K562 (cell line): Measurements from ENCODE around the gene FRMD4B. TPM values are rescaled to one million over a fixed set of nuclear protein-coding genes. Genes with fewer than 3 reads are reported as not detected.

Experiments used
- ATAC-seq: fragments of 200-7000 bp; cut with Tn5 transposase; 3 replicates; pipeline ENCODE4 v1.9.1; 2020; ENCODE audit warnings: moderate library complexity
- BruUV-seq: library from RNA; stranded (reverse); fragments of 400-500 nt; replicated peaks from 2 replicates; lab custom pipeline; 2021; lab: Mats Ljungman, UMichigan
- CTCF ChIA-PET: fragments of 300-600 bp; formaldehyde crosslinking; extraction: SDS; loops from one replicate; lab custom pipeline; 2021; ENCODE audit warnings: low intra/inter-chr PET ratio; lab: Yijun Ruan, JAX
- POLR2A ChIA-PET: fragments of 300-600, 350-650 bp; sonication (Branson Sonifier 250); formaldehyde crosslinking; extraction: SDS; loops from one replicate; lab custom pipeline; 2021; ENCODE audit warnings: antibody characterized with exemption, inconsistent platforms; lab: Yijun Ruan, JAX
- DNase-seq, 4 experiments: peaks; one replicate each; pipeline versions ENCODE4 v3.0.0 to v3.0.0-alpha.2; 2011 to 2018; ENCODE audit warnings: low spot score in 3 of 4, mixed read lengths in 3 of 4; ENCODE audit errors: extremely low read depth in 1 of 4
- FAIRE-seq: peaks from 2 replicates; lab custom pipeline; 2011; peaks lifted over from hg19 to GRCh38; lab: Jason Lieb, UNC
- H2AFZ ChIP-seq: 2 replicates; pipeline ENCODE4 v1.6.0; 2011; ENCODE audit warnings: low read depth, low read length, control low read depth, inconsistent platforms
- H3K27ac ChIP-seq: fragments of 200-600 bp; 3 replicates; pipeline ENCODE4 v1.8.0; 2011; ENCODE audit warnings: low read depth, mild to moderate bottlenecking, control low read depth, inconsistent platforms, low read length, moderate library complexity, mixed read lengths; ENCODE audit errors: extremely low read depth
- H3K27me3 ChIP-seq, 2 experiments: fragments of 300-600 bp in 1 of 2; 2 replicates in 1 of 2; 3 replicates in 1 of 2; pipeline versions ENCODE4 v1.6.0 to v1.8.0; 2011; ENCODE audit warnings: inconsistent platforms in 2 of 2, low read length in 2 of 2, mild to moderate bottlenecking in 1 of 2, mixed read lengths in 1 of 2, moderate library complexity in 1 of 2; ENCODE audit not compliant: control insufficient read depth in 2 of 2, insufficient read depth in 2 of 2
- H3K36me3 ChIP-seq: fragments of 300-600 bp; 3 replicates; pipeline ENCODE4 v1.8.0; 2011; ENCODE audit warnings: mild to moderate bottlenecking, low read length, inconsistent platforms; ENCODE audit not compliant: control insufficient read depth, insufficient read depth
- H3K4me1 ChIP-seq, 2 experiments: fragments of 200-600 bp in 1 of 2; replicated peaks in 1 of 2; 2 replicates in 1 of 2; 3 replicates in 1 of 2; pipeline versions ENCODE4 v1.5.1 to v1.8.0; 2011; ENCODE audit warnings: inconsistent platforms in 2 of 2, low read length in 2 of 2, mild to moderate bottlenecking in 1 of 2, mixed read lengths in 1 of 2, moderate library complexity in 1 of 2; ENCODE audit not compliant: control insufficient read depth in 2 of 2, insufficient read depth in 2 of 2
- H3K4me2 ChIP-seq: 2 replicates; pipeline ENCODE4 v1.6.1; 2011; ENCODE audit warnings: low read length, control low read depth, inconsistent platforms, mixed read lengths; ENCODE audit not compliant: insufficient read depth
- H3K4me3 ChIP-seq: fragments of 200-600 bp; sonication (generic), shearing (Covaris generic); 2 replicates; pipeline ENCODE4 v1.5.1; 2016; ENCODE audit warnings: control low read depth, inconsistent platforms
- H3K79me2 ChIP-seq: fragments of 200-600 bp; 3 replicates; pipeline ENCODE4 v1.8.0; 2011; ENCODE audit warnings: low read length, inconsistent platforms; ENCODE audit not compliant: control insufficient read depth, insufficient read depth
- H3K9ac ChIP-seq, 2 experiments: 2 replicates each; pipeline versions ENCODE4 v1.6.0 to v1.6.1; 2011; ENCODE audit warnings: low read depth in 2 of 2, low read length in 2 of 2, control low read depth in 1 of 2, inconsistent platforms in 1 of 2, mild to moderate bottlenecking in 1 of 2, mixed read lengths in 1 of 2; ENCODE audit not compliant: insufficient read depth in 1 of 2
- H3K9me1 ChIP-seq: one replicate; pipeline ENCODE4 v1.6.0; 2011; ENCODE audit warnings: inconsistent platforms, mild to moderate bottlenecking, low read length, moderate library complexity; ENCODE audit not compliant: control insufficient read depth, insufficient read depth
- H3K9me3 ChIP-seq: replicated peaks from 2 replicates; pipeline ENCODE4 v1.5.1; 2011; ENCODE audit warnings: low read depth, low read length, inconsistent platforms; ENCODE audit not compliant: control insufficient read depth, insufficient read depth
- H4K20me1 ChIP-seq: replicated peaks from 2 replicates; pipeline ENCODE4 v1.6.1; 2011; ENCODE audit warnings: low read length, inconsistent platforms, mixed read lengths; ENCODE audit not compliant: control insufficient read depth, insufficient read depth
- FOS ChIP-seq: IDR thresholded peaks from 3 replicates; pipeline ENCODE4 v1.6.1; 2011; ENCODE audit not compliant: insufficient read length; ENCODE audit errors: extremely low read depth
- GTF2A2 ChIP-seq: IDR thresholded peaks from 2 replicates; pipeline ENCODE4 v1.6.1; 2016; ENCODE audit warnings: mild to moderate bottlenecking, missing genetic modification characterization, missing compliant biosample characterization
- GTF2E2 ChIP-seq: fragments of 200-800 bp; sonication (Bioruptor generic); IDR thresholded peaks from 2 replicates; pipeline ENCODE4 v1.6.1; 2016; ENCODE audit warnings: missing genetic modification characterization, missing compliant biosample characterization
- HEY1 ChIP-seq: fragments of 250-450 bp; sonication (Bioruptor Pico); IDR thresholded peaks from 2 replicates; pipeline ENCODE4 v1.5.0; 2020; ENCODE audit warnings: mild to moderate bottlenecking, moderate library complexity, borderline replicate concordance
- KLF13 ChIP-seq: fragments of 450-650 bp; IDR thresholded peaks from 2 replicates; pipeline ENCODE4 v1.6.1; 2016; ENCODE audit warnings: missing genetic modification characterization, low read depth, mild to moderate bottlenecking, missing compliant biosample characterization, moderate library complexity, borderline replicate concordance
- THRB ChIP-seq: fragments of 450-650 bp; formaldehyde crosslinking; conservative IDR thresholded peaks from 2 replicates; pipeline ENCODE4 v1.4.0; 2022; ENCODE audit warnings: mild to moderate bottlenecking, missing genetic modification characterization
- U2AF1 ChIP-seq: fragments of 200-400 bp; formaldehyde crosslinking; optimal IDR thresholded peaks from 2 replicates; pipeline ENCODE3; 2017; ENCODE audit warnings: mild to moderate bottlenecking, low read depth, low read length, moderate library complexity
- YY1 ChIP-seq, 3 experiments: IDR thresholded peaks; 2 replicates each; pipeline ENCODE4 v1.6.1; 2011; ENCODE audit warnings: low read length in 2 of 3, mild to moderate bottlenecking in 2 of 3, moderate library complexity in 2 of 3, borderline replicate concordance in 1 of 3, control low read depth in 1 of 3, low read depth in 1 of 3; ENCODE audit not compliant: insufficient read depth in 3 of 3, insufficient replicate concordance in 2 of 3, control insufficient read depth in 1 of 3, insufficient read length in 1 of 3; ENCODE audit errors: extremely low read depth in 1 of 3
- ZBTB40 ChIP-seq, 2 experiments: fragments of 450-650 bp in 1 of 2; sonication (generic) in 1 of 2; formaldehyde crosslinking in 1 of 2; IDR thresholded peaks; 2 replicates each; pipeline versions ENCODE4 v1.7.1 to v1.9.0; 2016 to 2022; ENCODE audit warnings: inconsistent platforms in 1 of 2, mild to moderate bottlenecking in 1 of 2, missing genetic modification reagents in 1 of 2
- ZNF699 ChIP-seq: fragments of 250-450 bp; sonication (Bioruptor Pico); IDR thresholded peaks from 2 replicates; pipeline ENCODE4 v1.8.0; 2021; ENCODE audit warnings: mild to moderate bottlenecking, moderate library complexity; ENCODE audit not compliant: insufficient replicate concordance
- ZNF780A ChIP-seq: fragments of 250-450 bp; sonication (Bioruptor Pico); IDR thresholded peaks from 2 replicates; pipeline ENCODE4 v1.5.0; 2021; ENCODE audit warnings: mild to moderate bottlenecking
- WGBS: fragments of 100-300 bp; shearing (Covaris generic); methylation state at CpG from one replicate; pipeline ENCODE4 v1.1.6; 2016; ENCODE audit warnings: low coverage, mixed read lengths; ENCODE audit not compliant: insufficient coverage; ENCODE audit errors: missing lambda C conversion rate; 5-methylcytosine and 5-hydroxymethylcytosine counted together
- in situ Hi-C: fragments of 300-500 bp; cut with MboI; formaldehyde crosslinking; loops from 4 replicates; pipeline ENCODE4 v1.15.0; 2018; ENCODE audit warnings: inconsistent platforms, mixed read lengths
- intact Hi-C: fragments of 100-400 bp; cut with micrococcal nuclease; formaldehyde crosslinking; loops from 2 replicates; pipeline ENCODE4 v1.14.2; 2022
- polyA plus RNA-seq, 8 experiments: library from polyadenylated mRNA; depleted of rRNA in 4 of 8; stranded (reverse) in 5 of 8; unstranded in 3 of 8; fragments of >200 nt; fragmentation: Nextera tagmentation in 2 of 8; fragmentation: Illumina TruSeq in 1 of 8; extraction: Ambion mirVana in 2 of 8; extraction: Trizol in 1 of 8; gene quantifications; 2 replicates each; pipeline versions ENCODE4 v1.2.1 to v1.2.3, GENCODE V29; 2011 to 2014; ENCODE audit warnings: inconsistent platforms in 1 of 8, missing spikeins in 1 of 8
- total RNA-seq, 7 experiments: library from RNA; depleted of rRNA in 6 of 7; stranded (reverse); fragments of >200 nt in 6 of 7; fragmentation: Illumina TruSeq in 2 of 7; extraction: Trizol in 2 of 7; gene quantifications; 2 replicates each; pipeline versions ENCODE4 v1.2.1 to v1.2.3, GENCODE V29; 2011 to 2021; ENCODE audit warnings: low replicate concordance in 1 of 7

The FRMD4B gene
- total and polyA plus RNA-seq, 9 of the 15 experiments (the other 6 are each of a cell fraction or from before 2014, with no cell fraction given): 0.03 to 0.09 (median 0.04) TPM; not detected in 3

- DNase-seq (no peak), ATAC-seq (no peak), FAIRE-seq (no peak)
- intact Hi-C loops (no loop called here), in situ Hi-C loops (no loop called here)
- ChIA-PET CTCF (no interaction called here), POLR2A (no interaction called here)
- Histone ChIP-seq H3K9me3 (no peaks in the 10 kb centered on the region), H3K27me3 (no peaks in the 10 kb centered on the region), H3K4me2 (no peak overlapping the region), H3K9ac (no peak overlapping the region), H3K4me1 (no peaks in the 10 kb centered on the region), H2AFZ (no peak overlapping the region), H3K27ac (no peak overlapping the region), H3K36me3 (no peaks in the 10 kb centered on the region), H3K79me2 (no peaks in the 10 kb centered on the region), H4K20me1 (no peaks in the 10 kb centered on the region), H3K4me3 (no peak overlapping the region), H3K9me1 (no peaks in the 10 kb centered on the region)
- 19% methylated on average over 15 of the region's 15 CpGs for WGBS
- BruUV-seq: no TSS peak
- no peak for TF ChIP-seq FOS
- no peak for TF ChIP-seq KLF13 (tag)
- no peak for TF ChIP-seq THRB (CRISPR knock-in tag)
- no peak for TF ChIP-seq ZBTB40 (IDR thresholded peaks at IDR 0.05)
- TF ChIP-seq ZBTB40 (CRISPR knock-in tag; IDR thresholded peaks at IDR 0.05): no peak
- no peak for TF ChIP-seq ZNF699 (CRISPR knock-in tag)
- TF ChIP-seq ZNF780A: no peak
- no peak for TF ChIP-seq GTF2A2 (tag)
- TF ChIP-seq YY1 (IDR thresholded peaks at IDR 0.05; ENCODE audit: borderline replicate concordance in 1 of 3, control insufficient read depth in 1 of 3, extremely low read depth in 1 of 3, insufficient read depth in 3 of 3, insufficient read length in 1 of 3, insufficient replicate concordance in 2 of 3, low read depth in 1 of 3, low read length in 2 of 3): no peak
- no peak for TF ChIP-seq GTF2E2
- TF ChIP-seq U2AF1: no peak
- no peak for TF ChIP-seq HEY1 (CRISPR knock-in tag)
These were observed 32.4 kb downstream of the FRMD4B start for GRCh38 chr3:69353503-69353902.
